ENCODE results near the gene FKBP11. TPM values are rescaled to one million over a fixed set of nuclear protein-coding genes. Genes with fewer than 3 reads are reported as not detected.

The FKBP11 gene
- total RNA-seq, 1 donor from 2014 or later, result 22.5 TPM

- Mint-ChIP-seq H3K4me1 (ENCODE audit: low read depth) (peaks cover 15% of the 10 kb centered on the region), H3K4me3 (ENCODE audit: low read depth) (no peak overlapping the region), H3K27ac (no peak overlapping the region), H3K36me3 (ENCODE audit: insufficient read depth) (no peaks in the 10 kb centered on the region), H3K9me3 (ENCODE audit: low read depth) (no peaks in the 10 kb centered on the region), H3K27me3 (peaks cover 17% of the 10 kb centered on the region)
- TF ChIP-seq CTCF (IDR thresholded peaks at IDR 0.05; ENCODE audit: unreplicated experiment), result no peak
- DNase-seq (ENCODE audit: low spot score, unreplicated experiment), result no peak
Observed at GRCh38 chr12:48960834-48961233, 35.5 kb upstream of the FKBP11 start.

GRCh38 chr12:48958049-48958388 is 32.7 kb upstream of the FKBP11 start:
- no peaks in the 10 kb centered on the region for H3K9me3 Mint-ChIP-seq (ENCODE audit: low read depth)
- TF ChIP-seq CTCF (IDR thresholded peaks at IDR 0.05; ENCODE audit: unreplicated experiment), result no peak
- H3K36me3 Mint-ChIP-seq (ENCODE audit: insufficient read depth), result peaks cover 3% of the 10 kb centered on the region
- peak overlapping the region; percentile 96 for H3K4me3 Mint-ChIP-seq (ENCODE audit: low read depth)
- DNase-seq (ENCODE audit: low spot score, unreplicated experiment), result no peak
- peaks cover 20% of the 10 kb centered on the region for H3K4me1 Mint-ChIP-seq (ENCODE audit: low read depth)
- H3K27me3 Mint-ChIP-seq, result peaks cover 5% of the 10 kb centered on the region
- H3K27ac Mint-ChIP-seq, result peak overlapping the region; percentile 58

GRCh38 chr12:48957141-48958048 is 32.1 kb upstream of the FKBP11 start, which contains the start of gene ARF3:
TSS of gene ARF3 (minus strand) at chr12:48957487. CDS start at chr12:48941095, 16,392 bp downstream.
- Mint-ChIP-seq H3K27ac (peak within 1 kb of the TSS; percentile 96), H3K4me1 (ENCODE audit: low read depth) (peaks cover 20% of the 10 kb centered on the region), H3K9me3 (ENCODE audit: low read depth) (no peaks in the 10 kb centered on the region)

GRCh38 chr12:48956279-48957140 is 31.2 kb upstream of the FKBP11 start:
- Mint-ChIP-seq H3K4me3 (ENCODE audit: low read depth) (peak overlapping the region; percentile 96), H3K9me3 (ENCODE audit: low read depth) (no peaks in the 10 kb centered on the region), H3K36me3 (ENCODE audit: insufficient read depth) (peaks cover 7% of the 10 kb centered on the region), H3K27ac (peak overlapping the region; percentile 96), H3K4me1 (ENCODE audit: low read depth) (peaks cover 20% of the 10 kb centered on the region), H3K27me3 (peaks cover 5% of the 10 kb centered on the region)
- DNase-seq (ENCODE audit: low spot score, unreplicated experiment), result no peak
- peak; percentile 36 for TF ChIP-seq CTCF (IDR thresholded peaks at IDR 0.05; ENCODE audit: unreplicated experiment)

More at GRCh38 chr12:48957141-48958048, 32.1 kb upstream of the FKBP11 start, which contains the start of gene ARF3:
- Mint-ChIP-seq H3K27me3 (peaks cover 5% of the 10 kb centered on the region), H3K36me3 (ENCODE audit: insufficient read depth) (peaks cover 6% of the 10 kb centered on the region), H3K4me3 (ENCODE audit: low read depth) (peak within 1 kb of the TSS; percentile 96)
- TF ChIP-seq CTCF (IDR thresholded peaks at IDR 0.05; ENCODE audit: unreplicated experiment), result peak; percentile 15
- peak; percentile 94 for DNase-seq (ENCODE audit: low spot score, unreplicated experiment)
